ENCODE results near the gene TLE2.
A peak's percentile ranks its signal among the peaks of the same experiment; 100 is the strongest.
"Not testable (repeated sequence)": the region's sequence is repeated elsewhere in the genome, so short reads cannot be mapped to it uniquely, and the experiment has no call there.

TLE2 gene

GRCh38 chr19:3048190-3048533 is 19.1 kb upstream of the TLE2 start:
- Histone ChIP-seq H3K9me3 (ENCODE audit: control insufficient read depth, insufficient read depth, low read length) (no peaks in the 10 kb centered on the region), H3K4me1 (ENCODE audit: insufficient read depth, low read length) (peaks cover 7% of the 10 kb centered on the region; the same call in 1 of the 2 replicates), H3K36me3 (ENCODE audit: insufficient read depth, low read length) (no peaks in the 10 kb centered on the region), H3K9ac (ENCODE audit: low read depth, low read length) (peak overlapping the region; percentile 49; the same call in 1 of the 2 replicates)

- Histone ChIP-seq H3K9ac (ENCODE audit: low read depth, low read length) (peak overlapping the region; percentile 49; the same call in 1 of the 2 replicates), H3K4me1 (ENCODE audit: insufficient read depth, low read length) (peaks cover 5% of the 10 kb centered on the region; the same call in 1 of the 2 replicates), H3K36me3 (ENCODE audit: insufficient read depth, low read length) (no peaks in the 10 kb centered on the region), H3K9me3 (ENCODE audit: control insufficient read depth, insufficient read depth, low read length) (no peaks in the 10 kb centered on the region)
Observed at GRCh38 chr19:3047496-3048189, 18.6 kb upstream of the TLE2 start.

GRCh38 chr19:3046698-3047495 is 17.8 kb upstream of the TLE2 start:
- Histone ChIP-seq H3K4me1 (ENCODE audit: insufficient read depth, low read length) (peaks cover 5% of the 10 kb centered on the region; the same call in 1 of the 2 replicates), H3K36me3 (ENCODE audit: insufficient read depth, low read length) (no peaks in the 10 kb centered on the region), H3K9ac (ENCODE audit: low read depth, low read length) (peak overlapping the region; percentile 50; the same call in 1 of the 2 replicates), H3K9me3 (ENCODE audit: control insufficient read depth, insufficient read depth, low read length) (no peaks in the 10 kb centered on the region)

GRCh38 chr19:3045885-3046697 is 17.0 kb upstream of the TLE2 start:
- Histone ChIP-seq H3K9ac (ENCODE audit: low read depth, low read length) (peak overlapping the region; percentile 50; the same call in 1 of the 2 replicates), H3K36me3 (ENCODE audit: insufficient read depth, low read length) (no peaks in the 10 kb centered on the region), H3K4me1 (ENCODE audit: insufficient read depth, low read length) (peaks cover 5% of the 10 kb centered on the region; the same call in 1 of the 2 replicates), H3K9me3 (ENCODE audit: control insufficient read depth, insufficient read depth, low read length) (no peaks in the 10 kb centered on the region)

- peaks cover 5% of the 10 kb centered on the region; the same call in 1 of the 2 replicates for H3K4me1 ChIP-seq (ENCODE audit: insufficient read depth, low read length)
- H3K36me3 ChIP-seq (ENCODE audit: insufficient read depth, low read length): no peaks in the 10 kb centered on the region
- no peak overlapping the region for H3K9ac ChIP-seq (ENCODE audit: low read depth, low read length)
- H3K9me3 ChIP-seq (ENCODE audit: control insufficient read depth, insufficient read depth, low read length): no peaks in the 10 kb centered on the region
Observed at GRCh38 chr19:3045191-3045590, 16.1 kb upstream of the TLE2 start.

GRCh38 chr19:3042621-3043267 is 13.7 kb upstream of the TLE2 start:
- no peaks in the 10 kb centered on the region for H3K36me3 ChIP-seq (ENCODE audit: insufficient read depth, low read length)
- H3K4me1 ChIP-seq (ENCODE audit: insufficient read depth, low read length): peaks cover 5% of the 10 kb centered on the region; the same call in 1 of the 2 replicates
- no peaks in the 10 kb centered on the region for H3K9me3 ChIP-seq (ENCODE audit: control insufficient read depth, insufficient read depth, low read length)
- H3K9ac ChIP-seq (ENCODE audit: low read depth, low read length): peak overlapping the region; percentile 35; the same call in 1 of the 2 replicates

GRCh38 chr19:3041761-3042620 is 12.9 kb upstream of the TLE2 start:
- H3K4me1 ChIP-seq (ENCODE audit: insufficient read depth, low read length): peaks cover 5% of the 10 kb centered on the region; the same call in 1 of the 2 replicates
- no peaks in the 10 kb centered on the region for H3K9me3 ChIP-seq (ENCODE audit: control insufficient read depth, insufficient read depth, low read length)
- H3K36me3 ChIP-seq (ENCODE audit: insufficient read depth, low read length): no peaks in the 10 kb centered on the region
- H3K9ac ChIP-seq (ENCODE audit: low read depth, low read length): peak overlapping the region; percentile 62

- no peaks in the 10 kb centered on the region for H3K36me3 ChIP-seq (ENCODE audit: insufficient read depth, low read length)
- H3K9me3 ChIP-seq (ENCODE audit: control insufficient read depth, insufficient read depth, low read length): no peaks in the 10 kb centered on the region
- peaks cover 5% of the 10 kb centered on the region; the same call in 1 of the 2 replicates for H3K4me1 ChIP-seq (ENCODE audit: insufficient read depth, low read length)
- H3K9ac ChIP-seq (ENCODE audit: low read depth, low read length): peak overlapping the region; percentile 62; the same call in 1 of the 2 replicates
Observed at GRCh38 chr19:3041327-3041726, 12.2 kb upstream of the TLE2 start.

GRCh38 chr19:3039641-3040077 is 10.6 kb upstream of the TLE2 start:
- Histone ChIP-seq H3K9me3 (ENCODE audit: control insufficient read depth, insufficient read depth, low read length) (no peaks in the 10 kb centered on the region), H3K4me1 (ENCODE audit: insufficient read depth, low read length) (no peaks in the 10 kb centered on the region; the same call in 1 of the 2 replicates), H3K36me3 (ENCODE audit: insufficient read depth, low read length) (no peaks in the 10 kb centered on the region), H3K9ac (ENCODE audit: low read depth, low read length) (no peak overlapping the region)

- Histone ChIP-seq H3K9me3 (ENCODE audit: control insufficient read depth, insufficient read depth, low read length) (no peaks in the 10 kb centered on the region), H3K4me1 (ENCODE audit: insufficient read depth, low read length) (no peaks in the 10 kb centered on the region; the same call in 1 of the 2 replicates), H3K9ac (ENCODE audit: low read depth, low read length) (no peak overlapping the region), H3K36me3 (ENCODE audit: insufficient read depth, low read length) (no peaks in the 10 kb centered on the region)
Observed at GRCh38 chr19:3039125-3039524, 10.0 kb upstream of the TLE2 start.

- Histone ChIP-seq H3K36me3 (ENCODE audit: insufficient read depth, low read length) (no peaks in the 10 kb centered on the region), H3K4me1 (ENCODE audit: insufficient read depth, low read length) (no peaks in the 10 kb centered on the region; the same call in 1 of the 2 replicates)
Observed at GRCh38 chr19:3038214-3038613, 9.1 kb upstream of the TLE2 start.

GRCh38 chr19:3036977-3037544 is 8.0 kb upstream of the TLE2 start:
- H3K36me3 ChIP-seq (ENCODE audit: insufficient read depth, low read length); H3K4me1 ChIP-seq (ENCODE audit: insufficient read depth, low read length): not testable (repeated sequence)

More at GRCh38 chr19:3038214-3038613, 9.1 kb upstream of the TLE2 start:
- Histone ChIP-seq H3K9me3 (ENCODE audit: control insufficient read depth, insufficient read depth, low read length) (no peaks in the 10 kb centered on the region), H3K9ac (ENCODE audit: low read depth, low read length) (no peak overlapping the region)

More at GRCh38 chr19:3036977-3037544, 8.0 kb upstream of the TLE2 start:
- H3K9ac ChIP-seq (ENCODE audit: low read depth, low read length): peak overlapping the region; percentile 70; the same call in 1 of the 2 replicates
- H3K9me3 ChIP-seq (ENCODE audit: control insufficient read depth, insufficient read depth, low read length): not testable (repeated sequence)
